B cell (primary cell): ENCODE results near the gene SYMPK. TPM values are rescaled to one million over a fixed set of nuclear protein-coding genes. Genes with fewer than 3 reads are reported as not detected.

Source experiments
- ATAC-seq: fragments of 200-7000 bp; cut with Tn5 transposase; one replicate; pipeline ENCODE4 v1.10.0; 2021; ENCODE audit warnings: low read depth, mild to moderate bottlenecking, moderate number of reproducible peaks, moderate library complexity
- CTCF ChIA-PET: fragments of 350-600 bp; sonication (Branson Sonifier 250); formaldehyde crosslinking; loops from one replicate; lab custom pipeline; 2021; ENCODE audit warnings: antibody characterized with exemption, inconsistent platforms; lab: Charles Lee
- POLR2A ChIA-PET: fragments of 350-600 bp; sonication (Branson Sonifier 250); formaldehyde crosslinking; loops from one replicate; lab custom pipeline; 2021; ENCODE audit warnings: antibody characterized with exemption; lab: Charles Lee
- DNase-seq: peaks from one replicate; pipeline ENCODE4 v3.0.0; 2013
- H2AFZ ChIP-seq: 2 replicates; pipeline ENCODE4 v1.6.1; 2012; ENCODE audit warnings: mild to moderate bottlenecking, low read depth, low read length; ENCODE audit not compliant: insufficient read depth, poor library complexity, severe bottlenecking
- H3K27ac ChIP-seq, 2 donors: 1 replicate in 1 of 2; 2 replicates in 1 of 2; pipeline ENCODE4 v1.5.1; 2012 to 2013; ENCODE audit warnings: low read length in 2 of 2, mild to moderate bottlenecking in 2 of 2, moderate library complexity in 1 of 2
- H3K27me3 ChIP-seq, 4 experiments: fragments of 200-600 bp in 1 of 4; sonication (generic) in 1 of 4; replicated peaks in 1 of 4; 1 replicate in 2 of 4; 2 replicates in 2 of 4; pipeline versions ENCODE4 v1.6.1 to v1.7.0; 2013 to 2016; ENCODE audit warnings: low read length in 3 of 4, mild to moderate bottlenecking in 2 of 4, mixed read lengths in 1 of 4, moderate library complexity in 1 of 4; ENCODE audit not compliant: insufficient read depth in 4 of 4, control insufficient read depth in 3 of 4; ENCODE audit errors: control extremely low read depth in 1 of 4
- H3K36me3 ChIP-seq, 2 experiments: replicated peaks in 1 of 2; 1 replicate in 1 of 2; 2 replicates in 1 of 2; pipeline versions ENCODE4 v1.6.1 to v1.7.1; 2013; ENCODE audit warnings: low read length in 1 of 2; ENCODE audit not compliant: insufficient read depth in 2 of 2, control insufficient read depth in 1 of 2; ENCODE audit errors: control extremely low read depth in 1 of 2, extremely low read depth in 1 of 2
- H3K4me1 ChIP-seq, 2 donors: fragments of 200-600 bp in 1 of 2; sonication (generic) in 1 of 2; 1 replicate in 1 of 2; 2 replicates in 1 of 2; pipeline versions ENCODE4 v1.5.1 to v1.6.1; 2013 to 2017; ENCODE audit warnings: low read length in 2 of 2; ENCODE audit not compliant: control insufficient read depth in 2 of 2, insufficient read depth in 2 of 2
- H3K4me2 ChIP-seq: replicated peaks from 2 replicates; pipeline ENCODE3; 2012; ENCODE audit warnings: mild to moderate bottlenecking, low read depth, low read length; ENCODE audit not compliant: poor library complexity, severe bottlenecking
- H3K4me3 ChIP-seq, 5 experiments: fragments of 200-600 bp in 1 of 5; sonication (generic) in 1 of 5; 1 replicate in 3 of 5; 2 replicates in 2 of 5; pipeline versions ENCODE4 v1.5.1 to v1.7.0; 2011 to 2016; ENCODE audit warnings: low read length in 4 of 5, mild to moderate bottlenecking in 4 of 5, low read depth in 2 of 5, control low read depth in 1 of 5, moderate library complexity in 1 of 5; ENCODE audit not compliant: insufficient read depth in 1 of 5; ENCODE audit errors: control extremely low read depth in 1 of 5, extremely low read depth in 1 of 5
- H3K79me2 ChIP-seq: fragments of 200-600 bp; sonication (generic); one replicate; pipeline ENCODE4 v1.6.0; 2016; ENCODE audit warnings: low read length; ENCODE audit not compliant: control insufficient read depth, insufficient read depth
- H3K9ac ChIP-seq: fragments of 200-600 bp; sonication (generic); 2 replicates; pipeline ENCODE4 v1.6.1; 2017; ENCODE audit warnings: mild to moderate bottlenecking, low read length, moderate library complexity
- H3K9me3 ChIP-seq, 3 donors: one replicate each; pipeline versions ENCODE4 v1.6.1 to v1.7.1; 2013; ENCODE audit warnings: low read length in 2 of 3; ENCODE audit not compliant: control insufficient read depth in 2 of 3, insufficient read depth in 1 of 3; ENCODE audit errors: control extremely low read depth in 1 of 3
- H4K20me1 ChIP-seq: 2 replicates; pipeline ENCODE4 v1.6.0; 2012; ENCODE audit warnings: mild to moderate bottlenecking, low read length; ENCODE audit not compliant: insufficient read depth, control insufficient read depth, poor library complexity, severe bottlenecking
- H3K27ac Mint-ChIP-seq: one replicate; pipeline ENCODE4 v1.8.0; 2021; ENCODE audit warnings: mixed read lengths
- H3K27me3 Mint-ChIP-seq: one replicate; pipeline ENCODE4 v1.8.0; 2021; ENCODE audit warnings: mixed read lengths
- H3K4me1 Mint-ChIP-seq: one replicate; pipeline ENCODE4 v1.8.0; 2021; ENCODE audit warnings: mixed read lengths
- H3K4me3 Mint-ChIP-seq: one replicate; pipeline ENCODE4 v1.8.0; 2021; ENCODE audit warnings: mixed read lengths
- H3K9me3 Mint-ChIP-seq: one replicate; pipeline ENCODE4 v1.8.0; 2022; ENCODE audit warnings: mixed read lengths; ENCODE audit not compliant: insufficient read depth
- EZH2 ChIP-seq: IDR thresholded peaks from 2 replicates; pipeline ENCODE4 v1.6.1; 2012; ENCODE audit warnings: borderline replicate concordance, low read depth, mild to moderate bottlenecking, moderate library complexity, low read length; ENCODE audit not compliant: insufficient read depth, poor library complexity, severe bottlenecking
- WGBS: methylation state at CpG from one replicate; pipeline ENCODE4 v1.1.5; 2013; ENCODE audit warnings: missing lambda C conversion rate; ENCODE audit not compliant: insufficient coverage; 5-methylcytosine and 5-hydroxymethylcytosine counted together
- intact Hi-C: fragments of 100-400 bp; cut with micrococcal nuclease; formaldehyde crosslinking; loops from one replicate; pipeline ENCODE4 v1.10.0; 2022
- polyA plus RNA-seq: library from polyadenylated mRNA; depleted of rRNA; stranded (reverse); fragments of >200 nt; gene quantifications from 2 replicates; pipeline ENCODE4 v1.2.3, GENCODE V29; 2012
- total RNA-seq, 2 donors: library from RNA; stranded (reverse); fragments of 120-200 nt in 1 of 2; gene quantifications; 1 replicate in 1 of 2; 2 replicates in 1 of 2; pipeline versions ENCODE4 v1.2.3 to v1.2.4, GENCODE V29; 2013 to 2022
- TF ChIP-seq, protein P1 (sequence below): fragments of 200-600 bp; IDR thresholded peaks from one replicate; pipeline ENCODE4 v1.8.0; 2022; ENCODE audit warnings: antibody characterized with exemption, mild to moderate bottlenecking

Gene SYMPK
- total and polyA plus RNA-seq, 2 donors (not counting 1 experiment from before 2014, with no cell fraction given): 119 to 138 TPM

DNA sequence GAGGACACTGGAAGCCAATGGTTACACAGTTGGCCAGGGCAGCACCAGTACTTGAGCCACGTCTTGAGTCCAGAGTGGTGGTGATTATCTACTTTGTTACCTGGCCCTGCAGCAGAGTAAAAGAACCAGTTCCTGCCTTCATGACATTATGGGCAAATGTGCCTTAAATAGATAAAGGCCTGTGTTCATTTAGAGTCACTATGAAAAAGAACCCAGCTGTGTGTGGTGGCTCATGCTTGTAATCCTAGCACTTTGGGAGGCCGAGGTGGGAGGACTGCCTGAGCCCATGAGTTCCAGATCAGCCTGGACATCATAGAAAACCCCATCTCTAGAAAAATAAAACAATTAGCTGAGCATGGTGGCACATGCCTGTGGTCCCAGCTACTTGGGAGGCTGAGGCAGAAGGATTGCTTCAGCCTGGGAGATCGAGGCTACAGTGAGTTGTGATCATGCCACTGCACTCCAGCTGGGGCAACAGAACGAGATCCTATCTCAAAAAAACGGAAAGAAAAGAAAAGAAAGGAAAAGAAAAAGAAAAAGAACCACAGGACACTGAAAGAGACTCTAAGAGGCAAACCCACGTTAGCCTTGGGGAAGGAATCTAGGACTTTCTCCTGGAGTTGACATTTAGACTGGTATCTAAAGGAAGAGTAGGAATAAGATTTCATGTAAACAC lies 26.4 kb upstream of the SYMPK start:
- H3K79me2 ChIP-seq: peaks cover 13% of the 10 kb centered on the region
- no peaks in the 10 kb centered on the region for H3K27me3 ChIP-seq
- intact Hi-C loops: loop anchor here (5.0 kb wide), 1 partner anchor 382 kb away; the partner anchor contains the start of gene VASP
- no peak overlapping the region for H3K27ac ChIP-seq
- no peak overlapping the region for H3K27ac Mint-ChIP-seq
- 96% methylated on average over 5 of the region's 6 CpGs for WGBS
- peaks cover 19% of the 10 kb centered on the region for H3K4me1 Mint-ChIP-seq
- ChIA-PET POLR2A (no interaction called here), CTCF (no interaction called here)
- H3K27me3 Mint-ChIP-seq: no peaks in the 10 kb centered on the region
- H4K20me1 ChIP-seq: peaks cover 14% of the 10 kb centered on the region
- no peaks in the 10 kb centered on the region for H3K9me3 Mint-ChIP-seq
- peaks cover 0 to 2% (median 0%) of the 10 kb centered on the region in 3 donors for H3K9me3 ChIP-seq
- H3K4me3 ChIP-seq: no peak overlapping the region
- ATAC-seq: no peak
- no peak overlapping the region for H3K9ac ChIP-seq
- H3K4me1 ChIP-seq: peaks cover 11 to 20% of the 10 kb centered on the region in 2 donors
- H3K4me3 Mint-ChIP-seq: no peak overlapping the region
- H3K4me2 ChIP-seq: no peak overlapping the region
- DNase-seq: no peak
- H2AFZ ChIP-seq: no peak overlapping the region
- peaks cover 0 to 5% of the 10 kb centered on the region in 2 experiments for H3K36me3 ChIP-seq
- no peak for TF ChIP-seq EZH2
- TF ChIP-seq, protein P1, sequence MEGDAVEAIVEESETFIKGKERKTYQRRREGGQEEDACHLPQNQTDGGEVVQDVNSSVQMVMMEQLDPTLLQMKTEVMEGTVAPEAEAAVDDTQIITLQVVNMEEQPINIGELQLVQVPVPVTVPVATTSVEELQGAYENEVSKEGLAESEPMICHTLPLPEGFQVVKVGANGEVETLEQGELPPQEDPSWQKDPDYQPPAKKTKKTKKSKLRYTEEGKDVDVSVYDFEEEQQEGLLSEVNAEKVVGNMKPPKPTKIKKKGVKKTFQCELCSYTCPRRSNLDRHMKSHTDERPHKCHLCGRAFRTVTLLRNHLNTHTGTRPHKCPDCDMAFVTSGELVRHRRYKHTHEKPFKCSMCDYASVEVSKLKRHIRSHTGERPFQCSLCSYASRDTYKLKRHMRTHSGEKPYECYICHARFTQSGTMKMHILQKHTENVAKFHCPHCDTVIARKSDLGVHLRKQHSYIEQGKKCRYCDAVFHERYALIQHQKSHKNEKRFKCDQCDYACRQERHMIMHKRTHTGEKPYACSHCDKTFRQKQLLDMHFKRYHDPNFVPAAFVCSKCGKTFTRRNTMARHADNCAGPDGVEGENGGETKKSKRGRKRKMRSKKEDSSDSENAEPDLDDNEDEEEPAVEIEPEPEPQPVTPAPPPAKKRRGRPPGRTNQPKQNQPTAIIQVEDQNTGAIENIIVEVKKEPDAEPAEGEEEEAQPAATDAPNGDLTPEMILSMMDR: no peak

DNA sequence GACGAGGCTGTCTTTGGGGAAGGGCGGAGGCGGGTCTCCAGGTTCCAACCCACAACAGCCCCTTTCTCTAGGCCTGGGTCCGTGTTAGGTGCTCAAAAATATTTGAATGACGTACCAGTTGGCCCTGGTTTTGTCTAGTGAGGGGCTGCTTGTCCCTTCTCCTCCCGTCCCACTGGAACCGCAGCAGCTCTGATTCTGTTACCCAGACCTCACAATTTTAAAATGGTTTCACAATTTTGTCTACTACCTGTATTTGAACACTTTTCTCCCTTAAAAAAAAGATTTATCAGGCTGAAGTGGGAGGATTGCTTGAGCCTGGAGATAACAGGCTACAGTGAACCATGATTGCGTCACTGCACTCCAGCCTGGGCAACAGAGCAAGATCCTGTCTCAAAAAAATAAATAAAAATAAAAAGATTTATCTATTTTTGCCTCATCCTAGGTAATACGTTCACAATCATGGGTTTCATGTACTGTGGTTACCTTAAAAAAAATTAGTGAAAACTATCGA lies 24.3 kb upstream of the SYMPK start:
- Histone ChIP-seq H3K9me3 (peaks cover 0 to 2% (median 0%) of the 10 kb centered on the region in 3 donors), H3K4me1 (peaks cover 24 to 39% of the 10 kb centered on the region in 2 donors), H4K20me1 (peaks cover 32% of the 10 kb centered on the region), H3K27ac (peak overlapping the region; percentile 83 to 90), H3K4me3 (peak overlapping the region in 4 of 5 experiments; percentile 68 to 86 (median 76)), H3K9ac (peak overlapping the region; percentile 74), H2AFZ (peak overlapping the region; percentile 90), H3K79me2 (peaks cover 29% of the 10 kb centered on the region), H3K36me3 (peaks cover 0 to 5% of the 10 kb centered on the region in 2 experiments), H3K27me3 (no peaks in the 10 kb centered on the region), H3K4me2 (peak overlapping the region; percentile 97)
- Mint-ChIP-seq H3K4me3 (peak overlapping the region; percentile 95), H3K9me3 (no peaks in the 10 kb centered on the region), H3K4me1 (peaks cover 28% of the 10 kb centered on the region), H3K27me3 (no peaks in the 10 kb centered on the region), H3K27ac (peak overlapping the region; percentile 94)
- TF ChIP-seq, protein P1: no peak
- no peak for TF ChIP-seq EZH2
- CTCF ChIA-PET: interaction anchor here (0.7 to 3.4 kb wide), 3 partner anchors 15 to 71 kb away, joined by 3 to 24 read pairs (median 4); partner anchors contain the start of genes FOXA3, MYPOP and SYMPK
- intact Hi-C loops: loop anchor here (5.0 kb wide), 1 partner anchor 380 kb away; the partner anchor contains the start of gene VASP
- no peak for ATAC-seq
- POLR2A ChIA-PET: interaction anchor here (1.3 to 2.9 kb wide), 2 partner anchors 15 to 24 kb away, joined by 5 to 33 read pairs; partner anchors contain the start of genes MYPOP and SYMPK
- no peak for DNase-seq
- 50% methylated on average over 2 of the region's 10 CpGs for WGBS
